ENCODE results near the gene MYO1B. TPM values are rescaled to one million over a fixed set of nuclear protein-coding genes. Genes with fewer than 3 reads are reported as not detected.

Gene MYO1B
- total RNA-seq, 1 experiment from 2014 or later: 37.8 TPM

GRCh38 chr2:191296083-191297006, 51.1 kb downstream of the MYO1B start:
- Histone ChIP-seq H3K27me3 (replicated peaks; ENCODE audit: insufficient read depth, low read depth, low read length, poor library complexity) (no peaks in the 10 kb centered on the region), H3K36me3 (ENCODE audit: insufficient read depth, low read length, poor library complexity, severe bottlenecking) (no peaks in the 10 kb centered on the region), H3K9me3 (ENCODE audit: low read depth, low read length, poor library complexity, severe bottlenecking) (no peaks in the 10 kb centered on the region), H3K27ac (ENCODE audit: low read depth, low read length, poor library complexity, severe bottlenecking) (no peak overlapping the region), H3K4me3 (ENCODE audit: low read depth, low read length, poor library complexity, severe bottlenecking) (no peak overlapping the region), H3K4me1 (ENCODE audit: insufficient read depth, low read length, poor library complexity, severe bottlenecking) (no peaks in the 10 kb centered on the region)
- POLR2A ChIA-PET (ENCODE audit: low non-redundant PET): no interaction called here
- no TSS peak for BruUV-seq (replicated peaks)
- no peak for DNase-seq (ENCODE audit: low spot score)
- TF ChIP-seq, protein P1, sequence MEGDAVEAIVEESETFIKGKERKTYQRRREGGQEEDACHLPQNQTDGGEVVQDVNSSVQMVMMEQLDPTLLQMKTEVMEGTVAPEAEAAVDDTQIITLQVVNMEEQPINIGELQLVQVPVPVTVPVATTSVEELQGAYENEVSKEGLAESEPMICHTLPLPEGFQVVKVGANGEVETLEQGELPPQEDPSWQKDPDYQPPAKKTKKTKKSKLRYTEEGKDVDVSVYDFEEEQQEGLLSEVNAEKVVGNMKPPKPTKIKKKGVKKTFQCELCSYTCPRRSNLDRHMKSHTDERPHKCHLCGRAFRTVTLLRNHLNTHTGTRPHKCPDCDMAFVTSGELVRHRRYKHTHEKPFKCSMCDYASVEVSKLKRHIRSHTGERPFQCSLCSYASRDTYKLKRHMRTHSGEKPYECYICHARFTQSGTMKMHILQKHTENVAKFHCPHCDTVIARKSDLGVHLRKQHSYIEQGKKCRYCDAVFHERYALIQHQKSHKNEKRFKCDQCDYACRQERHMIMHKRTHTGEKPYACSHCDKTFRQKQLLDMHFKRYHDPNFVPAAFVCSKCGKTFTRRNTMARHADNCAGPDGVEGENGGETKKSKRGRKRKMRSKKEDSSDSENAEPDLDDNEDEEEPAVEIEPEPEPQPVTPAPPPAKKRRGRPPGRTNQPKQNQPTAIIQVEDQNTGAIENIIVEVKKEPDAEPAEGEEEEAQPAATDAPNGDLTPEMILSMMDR (conservative IDR thresholded peaks at IDR 0.05; ENCODE audit: low read depth, low read length): no peak
- no peak for TF ChIP-seq EZH2 (IDR thresholded peaks at IDR 0.05; ENCODE audit: borderline replicate concordance, low read depth, low read length, poor library complexity, severe bottlenecking)
- CTCF ChIA-PET: no interaction called here
- intact Hi-C loops (cut with micrococcal nuclease; ENCODE audit: unreplicated experiment): no loop called here

DNA sequence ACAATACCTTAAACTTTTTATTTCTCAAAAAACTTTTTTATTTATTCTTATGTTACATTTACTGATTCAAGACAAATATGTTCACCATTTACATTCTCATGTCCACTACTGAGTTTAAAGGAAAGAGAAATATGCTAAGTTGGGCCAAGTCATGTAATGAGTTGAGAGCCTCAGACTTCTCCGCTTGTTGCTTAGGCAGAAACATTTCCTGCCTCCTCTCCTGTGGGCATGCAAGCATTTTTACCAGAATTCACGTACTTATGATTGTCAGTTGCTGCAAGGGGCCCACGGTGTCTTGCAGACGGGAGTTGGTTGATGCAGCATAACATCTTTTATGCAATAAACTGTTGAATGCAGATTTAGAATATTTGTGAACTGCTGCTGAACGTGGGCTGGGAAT, 51.8 kb downstream of the MYO1B start:
- TF ChIP-seq, protein P1 (conservative IDR thresholded peaks at IDR 0.05; ENCODE audit: low read depth, low read length): no peak
- TF ChIP-seq EZH2 (IDR thresholded peaks at IDR 0.05; ENCODE audit: borderline replicate concordance, low read depth, low read length, poor library complexity, severe bottlenecking): no peak
- no peaks in the 10 kb centered on the region for H3K27me3 ChIP-seq (replicated peaks; ENCODE audit: insufficient read depth, low read depth, low read length, poor library complexity)
- CTCF ChIA-PET: no interaction called here
- H3K4me3 ChIP-seq (ENCODE audit: low read depth, low read length, poor library complexity, severe bottlenecking): no peak overlapping the region
- intact Hi-C loops (cut with micrococcal nuclease; ENCODE audit: unreplicated experiment): no loop called here
- no peaks in the 10 kb centered on the region for H3K9me3 ChIP-seq (ENCODE audit: low read depth, low read length, poor library complexity, severe bottlenecking)
- no peaks in the 10 kb centered on the region for H3K4me1 ChIP-seq (ENCODE audit: insufficient read depth, low read length, poor library complexity, severe bottlenecking)
- no TSS peak for BruUV-seq (replicated peaks)
- POLR2A ChIA-PET (ENCODE audit: low non-redundant PET): no interaction called here
- no peaks in the 10 kb centered on the region for H3K36me3 ChIP-seq (ENCODE audit: insufficient read depth, low read length, poor library complexity, severe bottlenecking)
- no peak overlapping the region for H3K27ac ChIP-seq (ENCODE audit: low read depth, low read length, poor library complexity, severe bottlenecking)
- DNase-seq (ENCODE audit: low spot score): no peak

GRCh38 chr2:191298306-191298705, 53.1 kb downstream of the MYO1B start:
- H3K27ac ChIP-seq (ENCODE audit: low read depth, low read length, poor library complexity, severe bottlenecking): no peak overlapping the region
- H3K9me3 ChIP-seq (ENCODE audit: low read depth, low read length, poor library complexity, severe bottlenecking): no peaks in the 10 kb centered on the region
- intact Hi-C loops (cut with micrococcal nuclease; ENCODE audit: unreplicated experiment): no loop called here
- ChIA-PET CTCF (no interaction called here), POLR2A (ENCODE audit: low non-redundant PET) (no interaction called here)
- BruUV-seq (replicated peaks): no TSS peak
- no peak overlapping the region for H3K4me3 ChIP-seq (ENCODE audit: low read depth, low read length, poor library complexity, severe bottlenecking)
- H3K4me1 ChIP-seq (ENCODE audit: insufficient read depth, low read length, poor library complexity, severe bottlenecking): no peaks in the 10 kb centered on the region
- DNase-seq (ENCODE audit: low spot score): no peak
- TF ChIP-seq EZH2 (IDR thresholded peaks at IDR 0.05; ENCODE audit: borderline replicate concordance, low read depth, low read length, poor library complexity, severe bottlenecking): no peak
- TF ChIP-seq, protein P1 (conservative IDR thresholded peaks at IDR 0.05; ENCODE audit: low read depth, low read length): no peak
- H3K36me3 ChIP-seq (ENCODE audit: insufficient read depth, low read length, poor library complexity, severe bottlenecking): no peaks in the 10 kb centered on the region
- no peaks in the 10 kb centered on the region for H3K27me3 ChIP-seq (replicated peaks; ENCODE audit: insufficient read depth, low read depth, low read length, poor library complexity)

All from A673 (cell line).